PC-3 (cell line): Measurements from ENCODE around the gene APC. TPM values are rescaled to one million over a fixed set of nuclear protein-coding genes. Genes with fewer than 3 reads are reported as not detected.

Source experiments
- ATAC-seq: fragments of 200-7000 bp; cut with Tn5 transposase; 2 replicates; pipeline ENCODE4 v1.9.1; 2020; ENCODE audit warnings: mild to moderate bottlenecking, moderate library complexity
- BruUV-seq: library from RNA; stranded (reverse); fragments of 400-500 nt; replicated peaks from 2 replicates; lab custom pipeline; 2021; lab: Mats Ljungman, UMichigan
- CTCF ChIA-PET: fragments of 300-600 bp; sonication (Branson Sonifier 250); formaldehyde crosslinking; loops from one replicate; lab custom pipeline; 2022; ENCODE audit warnings: antibody characterized with exemption; lab: Charles Lee
- POLR2A ChIA-PET: fragments of 300-600 bp; sonication (Branson Sonifier 250); formaldehyde crosslinking; loops from one replicate; lab custom pipeline; 2022; ENCODE audit warnings: antibody characterized with exemption; ENCODE audit not compliant: unreplicated experiment; lab: Charles Lee
- DNase-seq: peaks from one replicate; pipeline ENCODE4 v3.0.0-alpha.2; 2015
- H2AFZ ChIP-seq: fragments of 300-600 bp; sonication (generic); 2 replicates; pipeline ENCODE4 v1.6.0; 2016; ENCODE audit warnings: antibody characterized with exemption, low read length
- H3F3A ChIP-seq: fragments of 300-600 bp; sonication (generic); one replicate; pipeline ENCODE4 v1.6.0; 2017; ENCODE audit warnings: antibody characterized with exemption, low read length, control low read depth, mild to moderate bottlenecking; ENCODE audit not compliant: unreplicated experiment
- H3K27ac ChIP-seq: fragments of 300-600 bp; sonication (generic); 2 replicates; pipeline ENCODE4 v1.5.1; 2016; ENCODE audit warnings: mild to moderate bottlenecking, low read length
- H3K27me3 ChIP-seq: fragments of 300-600 bp; sonication (generic); 2 replicates; pipeline ENCODE4 v1.6.1; 2016; ENCODE audit warnings: low read length, mixed read lengths
- H3K36me3 ChIP-seq: fragments of 300-600 bp; sonication (generic); 2 replicates; pipeline ENCODE4 v1.6.1; 2016; ENCODE audit warnings: low read depth, mixed run types, low read length, mixed read lengths
- H3K4me1 ChIP-seq: fragments of 300-600 bp; sonication (generic); 2 replicates; pipeline ENCODE4 v1.5.1; 2016; ENCODE audit warnings: low read length; ENCODE audit not compliant: insufficient read depth
- H3K4me2 ChIP-seq: fragments of 300-600 bp; sonication (generic); 2 replicates; pipeline ENCODE4 v1.6.0; 2016; ENCODE audit warnings: low read length
- H3K4me3 ChIP-seq: fragments of 300-600 bp; sonication (generic); 2 replicates; pipeline ENCODE4 v1.5.1; 2016; ENCODE audit warnings: mild to moderate bottlenecking, low read length, mixed read lengths
- H3K79me2 ChIP-seq: fragments of 300-600 bp; sonication (generic); 2 replicates; pipeline ENCODE4 v1.6.1; 2017; ENCODE audit warnings: low read length, mixed read lengths
- H3K9ac ChIP-seq: fragments of 300-600 bp; sonication (generic); 2 replicates; pipeline ENCODE4 v1.6.0; 2016; ENCODE audit warnings: mild to moderate bottlenecking, low read length
- H3K9me2 ChIP-seq: fragments of 300-600 bp; sonication (generic); replicated peaks from 2 replicates; pipeline ENCODE4 v1.6.1; 2016; ENCODE audit warnings: mixed run types, low read length, mixed read lengths
- H3K9me3 ChIP-seq: fragments of 300-600 bp; sonication (generic); 2 replicates; pipeline ENCODE4 v1.6.1; 2016; ENCODE audit warnings: low read length, mixed read lengths
- H4K20me1 ChIP-seq: fragments of 300-600 bp; sonication (generic); 2 replicates; pipeline ENCODE4 v1.6.1; 2016; ENCODE audit warnings: low read length, mixed read lengths
- EZH2 ChIP-seq: fragments of 300-600 bp; sonication (generic); IDR thresholded peaks from one replicate; pipeline ENCODE4 v1.6.1; 2017; ENCODE audit warnings: antibody characterized with exemption, mild to moderate bottlenecking, low read length; ENCODE audit not compliant: unreplicated experiment
- EZH2phosphoT487 ChIP-seq: fragments of 300-600 bp; sonication (generic); IDR thresholded peaks from 2 replicates; pipeline ENCODE4 v1.6.1; 2018; ENCODE audit warnings: mild to moderate bottlenecking, antibody characterized with exemption, low read length, borderline replicate concordance
- intact Hi-C: fragments of 100-400 bp; cut with micrococcal nuclease; formaldehyde crosslinking; loops from 2 replicates; pipeline ENCODE4 v1.9.0; 2023
- total RNA-seq: library from RNA; depleted of rRNA; stranded (reverse); fragments of >200 nt; gene quantifications from 2 replicates; pipeline ENCODE4 v1.2.3, GENCODE V29; 2014
- TF ChIP-seq, protein P1 (sequence below): fragments of 300-600 bp; sonication (generic); conservative IDR thresholded peaks from 2 replicates; pipeline ENCODE4 v1.5.1; 2017; ENCODE audit warnings: antibody characterized with exemption, low read depth, mild to moderate bottlenecking, low read length

The APC gene
- total RNA-seq, 1 experiment from 2014 or later: 31.7 TPM

GRCh38 chr5:112724901-112725300 lies 12.8 kb upstream of the APC start:
- H3K4me3 ChIP-seq: no peak overlapping the region
- H3K27ac ChIP-seq: no peak overlapping the region
- DNase-seq (no peak), ATAC-seq (no peak)
- H4K20me1 ChIP-seq: no peaks in the 10 kb centered on the region
- H3K36me3 ChIP-seq: no peaks in the 10 kb centered on the region
- peaks cover 38% of the 10 kb centered on the region for H3K79me2 ChIP-seq
- BruUV-seq: no TSS peak
- no peak overlapping the region for H3K9ac ChIP-seq
- no peaks in the 10 kb centered on the region for H3K27me3 ChIP-seq
- H2AFZ ChIP-seq: no peak overlapping the region
- ChIA-PET POLR2A (no interaction called here), CTCF (no interaction called here)
- H3K9me2 ChIP-seq: no peaks in the 10 kb centered on the region
- H3K4me1 ChIP-seq: peaks cover 8% of the 10 kb centered on the region; the same call in 1 of the 2 replicates
- H3K4me2 ChIP-seq: no peak overlapping the region
- no peak for TF ChIP-seq EZH2
- TF ChIP-seq EZH2phosphoT487: no peak
- TF ChIP-seq, protein P1, sequence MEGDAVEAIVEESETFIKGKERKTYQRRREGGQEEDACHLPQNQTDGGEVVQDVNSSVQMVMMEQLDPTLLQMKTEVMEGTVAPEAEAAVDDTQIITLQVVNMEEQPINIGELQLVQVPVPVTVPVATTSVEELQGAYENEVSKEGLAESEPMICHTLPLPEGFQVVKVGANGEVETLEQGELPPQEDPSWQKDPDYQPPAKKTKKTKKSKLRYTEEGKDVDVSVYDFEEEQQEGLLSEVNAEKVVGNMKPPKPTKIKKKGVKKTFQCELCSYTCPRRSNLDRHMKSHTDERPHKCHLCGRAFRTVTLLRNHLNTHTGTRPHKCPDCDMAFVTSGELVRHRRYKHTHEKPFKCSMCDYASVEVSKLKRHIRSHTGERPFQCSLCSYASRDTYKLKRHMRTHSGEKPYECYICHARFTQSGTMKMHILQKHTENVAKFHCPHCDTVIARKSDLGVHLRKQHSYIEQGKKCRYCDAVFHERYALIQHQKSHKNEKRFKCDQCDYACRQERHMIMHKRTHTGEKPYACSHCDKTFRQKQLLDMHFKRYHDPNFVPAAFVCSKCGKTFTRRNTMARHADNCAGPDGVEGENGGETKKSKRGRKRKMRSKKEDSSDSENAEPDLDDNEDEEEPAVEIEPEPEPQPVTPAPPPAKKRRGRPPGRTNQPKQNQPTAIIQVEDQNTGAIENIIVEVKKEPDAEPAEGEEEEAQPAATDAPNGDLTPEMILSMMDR: no peak
- no peaks in the 10 kb centered on the region for H3F3A ChIP-seq
- intact Hi-C loops: no loop called here
- no peaks in the 10 kb centered on the region for H3K9me3 ChIP-seq

- Histone ChIP-seq H3K4me2 (no peak overlapping the region), H2AFZ (no peak overlapping the region), H3K9ac (no peak overlapping the region), H3K36me3 (no peaks in the 10 kb centered on the region), H3K27ac (no peak overlapping the region), H3K4me3 (no peak overlapping the region), H3K9me3 (no peaks in the 10 kb centered on the region), H4K20me1 (no peaks in the 10 kb centered on the region), H3K79me2 (peaks cover 47% of the 10 kb centered on the region), H3F3A (no peaks in the 10 kb centered on the region), H3K27me3 (no peaks in the 10 kb centered on the region), H3K9me2 (no peaks in the 10 kb centered on the region), H3K4me1 (peaks cover 29% of the 10 kb centered on the region)
- no peak for TF ChIP-seq EZH2
- TF ChIP-seq, protein P1: no peak
- TF ChIP-seq EZH2phosphoT487: no peak
- DNase-seq (no peak), ATAC-seq (no peak)
- POLR2A ChIA-PET: no interaction called here
- intact Hi-C loops: no loop called here
- CTCF ChIA-PET: no interaction called here
- no TSS peak for BruUV-seq
Measured at GRCh38 chr5:112729630-112730029, 8.1 kb upstream of the APC start.

DNA sequence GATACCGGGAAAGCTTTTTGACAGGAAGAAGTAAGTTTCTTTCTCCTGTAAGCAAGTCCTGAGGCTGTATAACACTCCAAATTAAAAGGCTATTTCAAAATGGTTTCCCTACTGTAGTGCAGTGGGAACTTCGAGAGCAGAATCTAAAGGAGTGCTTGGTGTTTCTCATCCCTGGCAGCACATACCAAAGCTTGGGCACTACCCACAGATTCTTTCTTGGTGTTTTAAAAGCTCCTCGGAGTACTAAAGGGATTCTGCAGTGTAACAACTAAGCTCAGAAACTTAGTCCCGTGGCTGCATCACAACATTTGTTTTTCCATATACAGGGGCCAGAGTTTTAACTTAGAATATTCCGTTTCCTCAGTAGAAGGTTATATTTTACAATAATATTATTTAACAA lies 5.6 kb upstream of the APC start:
- no peak for DNase-seq
- no peaks in the 10 kb centered on the region for H3K9me2 ChIP-seq
- intact Hi-C loops: no loop called here
- no peak overlapping the region for H3K4me3 ChIP-seq
- no peak overlapping the region for H3K9ac ChIP-seq
- H2AFZ ChIP-seq: no peak overlapping the region
- BruUV-seq: no TSS peak
- H3K9me3 ChIP-seq: no peaks in the 10 kb centered on the region
- no peaks in the 10 kb centered on the region for H3K36me3 ChIP-seq
- H3K79me2 ChIP-seq: peaks cover 49% of the 10 kb centered on the region
- no peaks in the 10 kb centered on the region for H4K20me1 ChIP-seq
- no peaks in the 10 kb centered on the region for H3F3A ChIP-seq
- ChIA-PET CTCF (no interaction called here), POLR2A (no interaction called here)
- no peak for ATAC-seq
- no peak overlapping the region for H3K4me2 ChIP-seq
- no peak overlapping the region for H3K27ac ChIP-seq
- no peaks in the 10 kb centered on the region for H3K27me3 ChIP-seq
- peaks cover 50% of the 10 kb centered on the region for H3K4me1 ChIP-seq
- TF ChIP-seq EZH2phosphoT487: no peak
- TF ChIP-seq EZH2: no peak
- TF ChIP-seq, protein P1: no peak
